Panc1 (cell line): ENCODE data around the gene BTC.

ENCODE experiments used
- POLR2AphosphoS5 ChIP-seq: IDR thresholded peaks from 2 replicates; pipeline ENCODE4 v1.6.1; 2012; ENCODE audit warnings: mild to moderate bottlenecking, low read depth, low read length, moderate library complexity
- SIN3A ChIP-seq: IDR thresholded peaks from 2 replicates; pipeline ENCODE4 v1.6.1; 2012; ENCODE audit warnings: low read depth, mild to moderate bottlenecking, low read length, moderate library complexity, borderline replicate concordance; ENCODE audit not compliant: insufficient read depth

- TF ChIP-seq POLR2AphosphoS5 (no peak), SIN3A (no peak)
These were observed 22.2 kb downstream of the BTC start for GRCh38 chr4:74772106-74772505.
